ENCODE results near the gene OLFML3. TPM values are rescaled to one million over a fixed set of nuclear protein-coding genes. Genes with fewer than 3 reads are reported as not detected.

Gene OLFML3
- total RNA-seq, 1 experiment from 2014 or later: 171 TPM

- H3K4ac ChIP-seq (ENCODE audit: low read depth, low read length): no peak overlapping the region
- no peak overlapping the region for H2BK120ac ChIP-seq (ENCODE audit: low read depth, low read length, poor library complexity, severe bottlenecking)
- H3T11ph ChIP-seq (ENCODE audit: low read length): no peak overlapping the region
- H3K36me3 Mint-ChIP-seq (ENCODE audit: insufficient read depth in 1 of 3, low read depth in 3 of 3): peaks cover 20 to 46% (median 45%) of the 10 kb centered on the region in 3 experiments
- no peak for TF ChIP-seq CTCF (conservative IDR thresholded peaks at IDR 0.05)
- no peak overlapping the region for H3K9ac ChIP-seq (ENCODE audit: extremely low read depth, insufficient read length, low read length)
- no CpG with 5 or more reads among the region's 4 CpGs for WGBS (ENCODE audit: extremely low coverage, insufficient read length, low lambda C conversion rate)
- H2AK5ac ChIP-seq (ENCODE audit: insufficient read length, low read length): no peak overlapping the region
- no peak overlapping the region for H2BK12ac ChIP-seq (ENCODE audit: insufficient read length, low read depth, low read length)
- H3K27me3 Mint-ChIP-seq (ENCODE audit: low read depth): no peaks in the 10 kb centered on the region
- no peak overlapping the region for H2AFZ ChIP-seq (ENCODE audit: low read length)
- H3K27ac Mint-ChIP-seq: peak overlapping the region in 2 of 3 experiments; percentile 67 to 74; a peak in 4 of 7 replicates
- no peak overlapping the region for H3K18ac ChIP-seq (ENCODE audit: insufficient read length, low read depth, low read length)
- no peak overlapping the region for H4K91ac ChIP-seq (ENCODE audit: insufficient read length, low read depth, low read length)
- peaks cover under 1% of the 10 kb centered on the region for H3K79me1 ChIP-seq (ENCODE audit: insufficient read depth, low read depth, low read length, poor library complexity, severe bottlenecking)
- no peaks in the 10 kb centered on the region for H3K9me3 Mint-ChIP-seq
- no peak overlapping the region for H3K4me3 Mint-ChIP-seq
- no peaks in the 10 kb centered on the region for H3K27me3 ChIP-seq (ENCODE audit: insufficient read depth, low read length)
- no peaks in the 10 kb centered on the region for H4K20me1 ChIP-seq (ENCODE audit: control insufficient read depth, insufficient read depth, insufficient read length)
- no peak overlapping the region for H2BK15ac ChIP-seq (ENCODE audit: low read depth, low read length)
- DNase-seq: no peak
- peaks cover 57% of the 10 kb centered on the region in 2 experiments for H3K4me1 Mint-ChIP-seq
- H3K4me2 ChIP-seq (ENCODE audit: insufficient read depth, insufficient read length, low read length): no peak overlapping the region
- no peak overlapping the region for H4K5ac ChIP-seq (ENCODE audit: insufficient read length, low read depth, low read length)
- H2BK20ac ChIP-seq (ENCODE audit: low read depth, low read length, poor library complexity, severe bottlenecking): no peak overlapping the region
- H3K23ac ChIP-seq (ENCODE audit: insufficient read length, low read depth, low read length): no peak overlapping the region
- H2BK5ac ChIP-seq (ENCODE audit: insufficient read length, low read length): no peak overlapping the region
- H3K9me3 ChIP-seq (ENCODE audit: control insufficient read depth, low read depth, low read length): no peaks in the 10 kb centered on the region
- H3K14ac ChIP-seq (ENCODE audit: insufficient read depth, low read length): no peak overlapping the region
- no peaks in the 10 kb centered on the region for H3K79me2 ChIP-seq (ENCODE audit: insufficient read depth, low read length)
- H3K4me1 ChIP-seq (ENCODE audit: insufficient read depth, low read length): peaks cover 9% of the 10 kb centered on the region
- H4K8ac ChIP-seq (replicated peaks; ENCODE audit: insufficient read length, low read depth, low read length): no peak overlapping the region
- H3K27ac ChIP-seq (ENCODE audit: insufficient read length, low read depth, low read length): no peak overlapping the region
- peaks cover 10% of the 10 kb centered on the region for H3K23me2 ChIP-seq (ENCODE audit: insufficient read length, low read depth, low read length, poor library complexity, severe bottlenecking)
- no peak overlapping the region for H3K56ac ChIP-seq (ENCODE audit: insufficient read length, low read depth, low read length)
Observed at GRCh38 chr1:113975211-113975895, 3.9 kb upstream of the OLFML3 start.

Measured in H9 (cell line).